G401 (cell line): ENCODE results near the gene MTRF1L. TPM values are rescaled to one million over a fixed set of nuclear protein-coding genes. Genes with fewer than 3 reads are reported as not detected.

Source experiments
- DNase-seq: peaks from one replicate; pipeline ENCODE4 v3.0.0-alpha.2; 2015; ENCODE audit warnings: low spot score
- in situ Hi-C: cut with HindIII; loops from 2 replicates; pipeline ENCODE4 v1.10.0; 2016; ENCODE audit warnings: low sequenced_read_pairs, mixed read lengths
- total RNA-seq: library from RNA; depleted of rRNA; stranded (reverse); fragments of >200 nt; shearing (Covaris generic); gene quantifications from 2 replicates; pipeline ENCODE4 v1.2.3, GENCODE V29; 2014; rRNA removed

MTRF1L gene
- total RNA-seq, 1 experiment from 2014 or later, result 29.1 TPM

DNA sequence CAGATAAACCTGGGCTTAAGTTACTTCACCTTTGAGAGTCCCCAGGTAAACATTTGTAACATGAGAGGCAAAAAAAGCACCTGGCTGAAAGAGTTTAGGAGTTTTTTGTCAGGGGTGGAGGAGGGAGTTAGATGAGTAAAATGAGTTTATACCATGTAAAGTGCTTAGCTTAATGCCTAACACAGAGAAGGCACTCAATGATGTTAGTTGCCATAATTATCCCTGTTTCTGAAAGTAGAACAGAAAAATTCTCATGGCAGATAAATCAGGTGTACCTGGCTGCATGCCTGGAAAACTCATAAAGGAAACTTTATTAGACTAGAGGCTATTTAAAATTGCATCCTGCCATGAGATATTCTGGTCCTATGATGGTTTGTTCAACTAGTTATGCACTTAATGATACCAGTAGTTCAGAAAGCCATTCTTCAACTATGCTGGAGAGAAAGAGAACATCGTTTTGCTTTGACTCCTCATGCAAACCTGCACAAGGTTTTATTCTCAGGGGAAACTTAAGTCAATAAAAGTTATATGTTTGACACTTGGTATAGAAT lies 60.1 kb downstream of the MTRF1L start:
- DNase-seq, result no peak
- in situ Hi-C loops, result loop anchor here (5.0 kb wide), 1 partner anchor 80 kb away; no protein-coding TSS in a partner anchor

DNA sequence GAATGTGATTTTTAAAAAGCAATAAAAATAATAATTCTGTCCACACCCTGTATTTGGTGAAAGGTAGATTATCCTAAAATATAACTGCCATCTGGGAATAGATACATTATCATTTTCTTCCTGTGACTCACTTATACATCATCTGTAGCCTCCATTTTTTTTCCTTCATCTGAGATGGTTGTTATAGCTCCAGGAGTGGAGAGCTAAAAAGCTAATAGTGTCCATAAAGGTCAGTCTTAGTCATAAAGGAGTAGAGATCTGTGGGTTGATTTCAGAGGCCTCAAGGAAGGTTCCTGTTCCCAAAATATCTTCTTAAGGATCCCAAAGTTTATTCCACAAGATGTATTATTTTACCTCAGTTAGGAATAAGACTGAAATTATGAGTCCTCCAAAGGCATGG lies 60.8 kb downstream of the MTRF1L start:
- in situ Hi-C loops, result loop anchor here (5.0 kb wide), 1 partner anchor 79 kb away; no protein-coding TSS in a partner anchor
- no peak for DNase-seq

Other genes with a start within 250 kb of the MTRF1L start
- 30.5 and 32.5 TPM in 2 replicates for gene FBXO5, start 19.7 kb downstream of the MTRF1L start, total RNA-seq
- gene RGS17, start 128.6 kb upstream of the MTRF1L start, total RNA-seq, result 0.58 TPM in 1 of 2 replicates, not detected in the other